SK-N-SH treated with all-trans-retinoic acid at 6 μM for 48 hours (cell line): Measurements from ENCODE around the gene TCFL5.

Source experiments
- ATAC-seq: fragments of 200-7000 bp; cut with Tn5 transposase; 3 replicates; pipeline ENCODE4 v1.9.1; 2020; ENCODE audit warnings: mild to moderate bottlenecking, moderate library complexity
- ARNTL ChIP-seq: fragments of 450-650 bp; formaldehyde crosslinking; IDR thresholded peaks from 2 replicates; pipeline ENCODE4 v1.5.0; 2020; ENCODE audit warnings: low read depth, mild to moderate bottlenecking, moderate library complexity, borderline replicate concordance
- CSDC2 ChIP-seq: fragments of 250-450 bp; sonication (Bioruptor Pico); IDR thresholded peaks from 2 replicates; pipeline ENCODE4 v1.5.0; 2020; ENCODE audit warnings: mild to moderate bottlenecking, moderate library complexity
- ESRRG ChIP-seq: fragments of 250-450 bp; sonication (Bioruptor Pico); IDR thresholded peaks from 2 replicates; pipeline ENCODE4 v1.6.1; 2021; ENCODE audit warnings: mild to moderate bottlenecking
- GLIS3 ChIP-seq: fragments of 250-450 bp; sonication (Bioruptor Pico); IDR thresholded peaks from 2 replicates; pipeline ENCODE4 v1.5.0; 2020; ENCODE audit warnings: mild to moderate bottlenecking, moderate library complexity
- ISL1 ChIP-seq: fragments of 250-450 bp; sonication (Bioruptor Pico); IDR thresholded peaks from 2 replicates; pipeline ENCODE4 v2.1.2; 2022; ENCODE audit warnings: mild to moderate bottlenecking, moderate library complexity
- OSR1 ChIP-seq: fragments of 250-450 bp; sonication (Bioruptor Pico); IDR thresholded peaks from 2 replicates; pipeline ENCODE4 v1.8.0; 2022; ENCODE audit warnings: moderate library complexity, mild to moderate bottlenecking, inconsistent platforms
- POU6F1 ChIP-seq: fragments of 250-450 bp; sonication (Bioruptor Pico); IDR thresholded peaks from 2 replicates; pipeline ENCODE4 v1.8.0; 2021; ENCODE audit warnings: low read depth, mild to moderate bottlenecking, moderate library complexity, borderline replicate concordance
- PPARA ChIP-seq: fragments of 250-450 bp; sonication (Bioruptor Pico); IDR thresholded peaks from 2 replicates; pipeline ENCODE4 v1.5.0; 2020; ENCODE audit warnings: mild to moderate bottlenecking, borderline replicate concordance
- RARB ChIP-seq: fragments of 250-450 bp; sonication (Bioruptor Pico); IDR thresholded peaks from 2 replicates; pipeline ENCODE4 v1.8.0; 2021; ENCODE audit warnings: mild to moderate bottlenecking, moderate library complexity
- SNAI2 ChIP-seq: fragments of 250-450 bp; sonication (Bioruptor Pico); IDR thresholded peaks from 2 replicates; pipeline ENCODE4 v1.5.0; 2020; ENCODE audit warnings: mild to moderate bottlenecking, moderate library complexity
- TCF4 ChIP-seq: fragments of 250-450 bp; sonication (Bioruptor Pico); IDR thresholded peaks from 2 replicates; pipeline ENCODE4 v1.8.0; 2021; ENCODE audit warnings: mild to moderate bottlenecking, moderate library complexity, borderline replicate concordance
- TOX ChIP-seq: fragments of 250-450 bp; sonication (Bioruptor Pico); IDR thresholded peaks from 2 replicates; pipeline ENCODE4 v1.8.0; 2021; ENCODE audit warnings: mild to moderate bottlenecking, moderate library complexity, borderline replicate concordance
- TSHZ2 ChIP-seq: fragments of 250-450 bp; sonication (Bioruptor Pico); IDR thresholded peaks from 2 replicates; pipeline ENCODE4 v1.5.0; 2020; ENCODE audit warnings: mild to moderate bottlenecking, moderate library complexity
- ZC3H10 ChIP-seq: fragments of 250-450 bp; sonication (Bioruptor Pico); IDR thresholded peaks from 2 replicates; pipeline ENCODE4 v1.5.1; 2021; ENCODE audit warnings: mild to moderate bottlenecking, moderate library complexity
- ZFP3 ChIP-seq: fragments of 250-450 bp; sonication (Bioruptor Pico); IDR thresholded peaks from 2 replicates; pipeline ENCODE4 v1.5.0; 2020; ENCODE audit warnings: mild to moderate bottlenecking, moderate library complexity
- ZFP30 ChIP-seq: fragments of 450-650 bp; formaldehyde crosslinking; IDR thresholded peaks from 2 replicates; pipeline ENCODE4 v1.5.0; 2022; ENCODE audit warnings: mild to moderate bottlenecking, moderate library complexity
- ZNF70 ChIP-seq: fragments of 450-650 bp; formaldehyde crosslinking; IDR thresholded peaks from 2 replicates; pipeline ENCODE4 v1.5.0; 2020; ENCODE audit warnings: mild to moderate bottlenecking, moderate library complexity
- ZNF8 ChIP-seq: fragments of 450-650 bp; formaldehyde crosslinking; IDR thresholded peaks from 2 replicates; pipeline ENCODE4 v1.5.0; 2020; ENCODE audit warnings: mild to moderate bottlenecking, moderate library complexity
- TF ChIP-seq, protein P1 (sequence below): fragments of 250-450 bp; sonication (Bioruptor Pico); IDR thresholded peaks from 2 replicates; pipeline ENCODE4 v1.5.1; 2020; ENCODE audit warnings: low read depth, mild to moderate bottlenecking, moderate library complexity

TCFL5 gene

DNA sequence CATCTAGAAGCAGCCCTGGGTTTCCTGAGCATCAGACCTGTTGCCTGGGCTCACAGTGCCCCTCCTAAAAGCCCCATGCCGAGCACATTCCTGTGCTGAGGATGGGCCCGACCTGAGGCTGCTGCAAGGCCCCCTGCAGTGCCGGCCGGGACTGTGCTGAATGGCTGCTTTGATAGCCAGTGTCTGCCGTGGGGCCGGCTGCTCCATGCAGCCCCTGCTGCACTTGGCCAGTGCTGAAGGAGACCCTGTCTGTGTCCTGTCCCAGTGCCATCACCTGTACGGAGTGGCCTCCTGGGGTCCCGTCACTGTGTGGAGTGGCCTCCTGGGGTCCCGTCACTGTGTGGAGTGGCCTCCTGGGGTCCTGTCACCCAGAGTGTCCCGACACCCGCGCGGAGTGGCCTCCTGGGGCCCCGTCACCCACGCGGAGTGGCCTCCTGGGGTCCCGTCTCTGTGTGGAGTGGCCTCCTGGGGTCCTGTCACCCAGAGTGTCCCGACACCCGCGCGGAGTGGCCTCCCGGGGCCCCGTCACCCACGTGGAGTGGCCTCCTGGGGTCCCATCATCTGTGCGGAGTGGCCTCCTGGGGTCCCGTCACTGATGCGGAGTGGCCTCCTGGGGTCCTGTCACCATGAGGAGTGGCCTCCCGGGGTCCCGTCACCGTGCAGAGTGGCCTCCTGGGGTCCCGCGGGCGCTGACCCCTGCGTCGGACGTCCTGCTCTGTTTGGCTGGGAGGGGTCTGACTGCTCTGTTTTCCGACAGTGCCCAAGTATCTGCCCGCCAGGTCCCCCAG, 37.7 kb downstream of the TCFL5 start (continued):
- TF ChIP-seq POU6F1 (CRISPR knock-in tag) = no peak
- TF ChIP-seq TOX (CRISPR knock-in tag) = no peak
- no peak for TF ChIP-seq ISL1 (CRISPR knock-in tag)
- no peak for TF ChIP-seq ZNF70 (CRISPR knock-in tag)
- no peak for TF ChIP-seq PPARA (CRISPR knock-in tag)
- no peak for TF ChIP-seq ZC3H10
- TF ChIP-seq RARB = no peak

- ATAC-seq = peak; percentile 32
- TF ChIP-seq POU6F1 (CRISPR knock-in tag) = no peak
- TF ChIP-seq ZNF70 (CRISPR knock-in tag) = no peak
- TF ChIP-seq TCF4 (CRISPR knock-in tag) = peak; percentile 65; the same call in 1 of the 2 replicates
- TF ChIP-seq TSHZ2 (CRISPR knock-in tag) = peak; percentile 43; the same call in 1 of the 2 replicates
These were observed 38.6 kb downstream of the TCFL5 start for GRCh38 chr20:62822788-62823651.

- TF ChIP-seq GLIS3 (CRISPR knock-in tag) (no peak), SNAI2 (no peak), ZFP3 (CRISPR knock-in tag) (no peak), POU6F1 (CRISPR knock-in tag) (no peak), ZFP30 (CRISPR knock-in tag) (no peak), ZC3H10 (no peak), ZNF70 (CRISPR knock-in tag) (no peak)
- ATAC-seq = no peak
These were observed 39.3 kb downstream of the TCFL5 start for GRCh38 chr20:62822239-62822787.

DNA sequence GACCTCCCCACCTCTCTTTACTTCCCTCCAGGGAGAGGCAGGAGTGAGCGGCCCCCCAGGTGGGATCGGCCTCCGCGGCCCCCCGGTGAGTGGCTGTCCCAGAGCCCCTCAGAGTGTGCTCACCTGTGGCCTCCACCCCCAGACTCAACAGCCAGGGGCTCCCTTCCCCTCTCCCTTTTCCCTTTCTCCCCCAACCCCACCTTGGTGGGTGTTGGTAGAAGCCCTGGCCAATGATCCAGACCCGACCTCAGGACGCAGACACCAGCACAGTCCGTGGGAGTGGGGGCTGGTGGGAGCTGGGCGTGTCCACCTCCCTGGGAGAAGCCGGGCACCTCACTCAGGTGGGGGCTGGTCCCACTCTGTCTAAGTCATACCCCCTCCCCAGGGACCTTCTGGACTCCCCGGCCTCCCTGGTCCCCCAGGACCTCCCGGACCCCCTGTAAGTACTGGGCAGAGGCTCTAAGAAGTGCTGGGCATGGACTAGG, 39.9 kb downstream of the TCFL5 start:
- ATAC-seq = no peak
- TF ChIP-seq TSHZ2 (CRISPR knock-in tag) (no peak), ZNF8 (CRISPR knock-in tag) (no peak), ESRRG (CRISPR knock-in tag) (no peak), CSDC2 (CRISPR knock-in tag) (no peak), ARNTL (no peak), GLIS3 (CRISPR knock-in tag) (no peak), OSR1 (CRISPR knock-in tag) (no peak), ZNF70 (CRISPR knock-in tag) (no peak), TOX (CRISPR knock-in tag) (no peak), SNAI2 (no peak)
- TF ChIP-seq, protein P1, sequence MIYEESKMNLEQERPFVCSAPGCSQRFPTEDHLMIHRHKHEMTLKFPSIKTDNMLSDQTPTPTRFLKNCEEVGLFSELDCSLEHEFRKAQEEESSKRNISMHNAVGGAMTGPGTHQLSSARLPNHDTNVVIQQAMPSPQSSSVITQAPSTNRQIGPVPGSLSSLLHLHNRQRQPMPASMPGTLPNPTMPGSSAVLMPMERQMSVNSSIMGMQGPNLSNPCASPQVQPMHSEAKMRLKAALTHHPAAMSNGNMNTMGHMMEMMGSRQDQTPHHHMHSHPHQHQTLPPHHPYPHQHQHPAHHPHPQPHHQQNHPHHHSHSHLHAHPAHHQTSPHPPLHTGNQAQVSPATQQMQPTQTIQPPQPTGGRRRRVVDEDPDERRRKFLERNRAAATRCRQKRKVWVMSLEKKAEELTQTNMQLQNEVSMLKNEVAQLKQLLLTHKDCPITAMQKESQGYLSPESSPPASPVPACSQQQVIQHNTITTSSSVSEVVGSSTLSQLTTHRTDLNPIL (CRISPR knock-in tag) = no peak
